ENCODE data around the gene SIRT7.

SIRT7 gene

DNA sequence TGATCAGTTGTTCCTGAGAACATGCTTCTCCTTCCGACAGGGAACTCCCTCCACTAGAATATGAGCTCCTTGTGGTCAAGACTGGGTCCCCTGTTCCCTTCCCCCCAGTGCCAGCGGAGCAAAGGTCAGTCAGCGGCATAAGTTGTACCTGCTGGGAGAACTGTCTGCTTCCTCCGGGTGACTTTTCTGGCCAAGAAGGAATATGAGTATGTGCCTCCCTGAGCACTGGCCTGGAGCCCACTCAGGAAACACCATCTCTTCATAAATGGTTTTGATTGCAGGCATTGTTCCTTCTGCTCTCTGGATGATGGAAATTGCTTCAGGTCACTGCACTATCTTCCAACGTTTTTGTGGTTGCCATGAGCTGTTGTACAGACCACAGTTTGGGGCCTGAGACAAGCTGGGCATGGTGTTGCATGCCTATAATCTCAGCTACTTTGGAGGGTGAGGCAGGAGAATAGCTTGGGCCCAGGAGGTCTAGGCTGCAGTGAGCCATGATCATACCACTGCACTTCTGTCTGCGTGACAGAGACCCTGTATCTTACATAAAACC lies 54.8 kb downstream of the SIRT7 start:
- no peak for DNase-seq (ENCODE audit: low read depth)

All from EH (cell line).